Limb (tissue), 2 donors: Measurements from ENCODE around the gene FZD10.
A peak's percentile ranks its signal among the peaks of the same experiment; 100 is the strongest.

ENCODE experiments used
- DNase-seq, 2 donors: peaks; one replicate each; pipeline ENCODE4 v3.0.0-alpha.2; 2016; ENCODE audit errors: extremely low spot score in 2 of 2

Gene FZD10, protein sequence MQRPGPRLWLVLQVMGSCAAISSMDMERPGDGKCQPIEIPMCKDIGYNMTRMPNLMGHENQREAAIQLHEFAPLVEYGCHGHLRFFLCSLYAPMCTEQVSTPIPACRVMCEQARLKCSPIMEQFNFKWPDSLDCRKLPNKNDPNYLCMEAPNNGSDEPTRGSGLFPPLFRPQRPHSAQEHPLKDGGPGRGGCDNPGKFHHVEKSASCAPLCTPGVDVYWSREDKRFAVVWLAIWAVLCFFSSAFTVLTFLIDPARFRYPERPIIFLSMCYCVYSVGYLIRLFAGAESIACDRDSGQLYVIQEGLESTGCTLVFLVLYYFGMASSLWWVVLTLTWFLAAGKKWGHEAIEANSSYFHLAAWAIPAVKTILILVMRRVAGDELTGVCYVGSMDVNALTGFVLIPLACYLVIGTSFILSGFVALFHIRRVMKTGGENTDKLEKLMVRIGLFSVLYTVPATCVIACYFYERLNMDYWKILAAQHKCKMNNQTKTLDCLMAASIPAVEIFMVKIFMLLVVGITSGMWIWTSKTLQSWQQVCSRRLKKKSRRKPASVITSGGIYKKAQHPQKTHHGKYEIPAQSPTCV

GRCh38 chr12:130162267-130162666 is at the start of gene FZD10:
TSS of gene FZD10 (plus strand) at chr12:130162464. CDS start at chr12:130162943, 479 bp downstream.
- peak; percentile 58 to 87 for DNase-seq

- DNase-seq = no peak
Observed at GRCh38 chr12:130114952-130115351, 47.3 kb upstream of the FZD10 start.

- DNase-seq = no peak
Observed at GRCh38 chr12:130115646-130116045, 46.6 kb upstream of the FZD10 start.

DNA sequence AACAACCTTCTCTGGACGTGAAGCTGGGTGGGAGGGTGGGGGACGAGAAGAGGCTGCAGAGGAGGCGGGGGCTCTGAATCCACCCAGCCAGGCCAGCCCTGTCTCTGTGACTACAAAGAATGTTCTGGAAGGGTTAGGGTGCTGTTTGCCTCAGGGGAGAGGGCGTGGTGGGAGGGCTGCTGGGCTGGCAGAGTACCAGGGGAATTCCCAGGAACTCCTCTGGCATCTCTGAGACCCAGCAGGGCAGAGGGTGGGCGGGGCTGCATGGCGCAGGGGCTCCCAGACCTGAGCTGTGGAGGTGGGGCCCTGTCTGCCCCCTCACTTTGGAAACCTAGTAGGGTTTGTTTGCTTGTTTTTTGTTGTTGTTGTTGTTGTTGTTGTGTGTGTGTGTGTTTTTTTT is 45.5 kb upstream of the FZD10 start:
- DNase-seq = no peak

GRCh38 chr12:130117233-130117632 is 45.0 kb upstream of the FZD10 start:
- no peak for DNase-seq

DNA sequence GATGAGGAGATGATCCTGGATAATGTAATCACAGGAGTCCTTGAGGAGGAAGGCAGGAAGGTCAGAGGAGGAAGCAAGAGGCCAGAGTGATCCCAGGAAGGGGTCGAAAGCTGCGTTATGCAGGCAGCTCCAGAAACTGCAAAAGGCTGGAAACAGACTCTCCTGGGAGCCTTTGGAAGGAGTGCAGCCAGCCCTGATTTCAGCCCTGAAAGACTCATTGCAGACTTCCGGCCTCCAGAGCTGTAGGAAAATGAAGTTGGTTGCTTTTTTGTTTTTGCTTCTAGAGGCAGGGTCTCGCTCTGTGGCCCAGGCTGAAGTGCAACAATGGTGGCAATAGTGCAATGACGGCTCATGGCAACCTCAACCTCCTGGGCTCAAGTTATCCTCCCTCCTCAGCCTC is 44.6 kb upstream of the FZD10 start:
- DNase-seq = no peak

- no peak for DNase-seq
Observed at GRCh38 chr12:130118181-130118580, 44.1 kb upstream of the FZD10 start.

- DNase-seq = no peak
Observed at GRCh38 chr12:130119241-130119861, 42.9 kb upstream of the FZD10 start.

DNA sequence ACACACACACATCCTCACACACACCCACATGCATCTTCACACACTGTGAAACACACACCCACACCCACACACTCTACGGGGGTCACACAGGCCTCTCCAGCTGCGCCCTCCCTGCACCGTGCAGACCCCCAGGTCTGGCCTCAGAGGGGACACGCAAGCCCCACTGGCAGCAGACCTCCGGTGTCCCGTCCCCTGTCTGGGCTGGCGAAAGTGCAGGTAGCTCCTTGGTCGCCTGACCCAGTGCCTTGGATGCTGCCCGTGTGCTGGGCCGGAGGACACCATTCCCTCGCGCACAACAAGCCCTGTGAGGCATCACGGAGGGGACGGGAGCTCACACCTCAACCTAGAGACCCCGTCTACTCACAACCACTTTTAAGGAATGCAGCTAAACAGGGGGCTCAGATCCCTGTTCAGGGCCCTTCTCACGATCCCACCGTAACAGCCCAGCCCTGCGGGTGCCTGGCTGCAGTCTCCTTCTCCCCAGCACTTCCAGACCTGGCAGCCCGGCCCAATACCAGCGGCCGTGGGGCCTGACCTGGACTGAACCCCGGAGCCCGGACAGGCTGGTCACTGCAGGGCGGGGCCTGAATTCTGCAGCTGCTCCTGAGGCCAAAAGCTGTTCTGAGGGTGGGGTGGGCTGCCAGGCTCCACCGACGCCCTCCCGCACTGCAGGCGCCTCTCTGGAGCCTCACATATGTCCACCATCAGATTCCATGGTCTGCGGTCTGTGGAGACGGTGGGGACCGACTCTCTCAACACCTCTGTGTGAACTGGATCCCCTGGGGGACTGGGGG is 42.1 kb upstream of the FZD10 start:
- no peak for DNase-seq

GRCh38 chr12:130121226-130122000 is 40.9 kb upstream of the FZD10 start:
- no peak for DNase-seq

GRCh38 chr12:130122356-130122755 is 39.9 kb upstream of the FZD10 start:
- DNase-seq = no peak

DNA sequence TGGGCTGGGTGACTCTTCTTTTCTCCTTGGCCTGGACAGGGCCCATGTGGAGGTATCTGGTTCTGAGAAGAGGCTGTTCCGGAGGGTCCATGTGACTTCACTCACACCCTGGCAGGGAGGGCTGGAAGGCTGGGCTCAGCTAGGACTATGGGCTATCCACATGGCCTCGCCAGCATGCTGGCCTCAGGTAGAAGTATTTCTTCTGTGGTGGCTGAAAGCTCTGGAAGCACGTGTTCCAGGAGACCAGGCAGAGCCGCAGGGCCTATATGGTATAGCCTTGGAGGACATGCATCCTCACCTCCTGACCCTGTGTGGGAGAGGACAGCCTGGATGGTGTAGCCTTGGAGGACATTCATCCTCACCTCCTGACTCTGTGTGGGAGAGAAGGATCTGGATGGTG is 38.2 kb upstream of the FZD10 start:
- no peak for DNase-seq

DNA sequence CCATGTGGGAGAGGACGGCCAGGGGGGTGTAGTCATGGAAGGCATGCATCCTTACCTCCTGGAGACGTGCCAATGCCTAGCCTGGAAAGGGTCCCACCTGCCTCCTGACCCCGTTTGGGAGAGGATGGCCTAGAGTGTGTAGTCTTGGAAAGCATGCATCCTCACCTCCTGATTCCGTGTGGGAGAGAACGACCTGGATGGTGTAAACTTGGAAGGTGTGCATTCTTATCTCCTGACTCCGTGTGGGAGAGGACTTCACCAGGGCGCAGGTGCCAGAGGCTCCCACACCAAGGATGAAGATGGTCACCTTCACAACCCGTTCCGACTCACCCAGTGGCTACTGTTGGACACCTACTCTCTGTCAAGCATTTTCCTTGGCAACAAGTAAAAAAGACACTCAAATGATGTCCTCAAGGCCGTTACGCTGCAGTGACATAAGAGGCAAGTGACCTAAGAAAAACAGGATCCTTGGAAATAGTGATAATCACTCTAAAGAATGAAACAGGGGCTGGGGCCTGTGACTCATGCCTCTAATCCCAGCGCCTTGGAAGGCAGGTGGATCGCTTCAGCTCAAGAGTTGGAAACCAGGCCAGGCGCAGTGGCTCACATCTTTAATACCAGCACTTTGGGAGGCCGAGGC is 37.5 kb upstream of the FZD10 start:
- no peak for DNase-seq

GRCh38 chr12:130126023-130126432 is 36.2 kb upstream of the FZD10 start:
- no peak for DNase-seq

- DNase-seq = no peak
Observed at GRCh38 chr12:130127532-130127911, 34.7 kb upstream of the FZD10 start.

DNA sequence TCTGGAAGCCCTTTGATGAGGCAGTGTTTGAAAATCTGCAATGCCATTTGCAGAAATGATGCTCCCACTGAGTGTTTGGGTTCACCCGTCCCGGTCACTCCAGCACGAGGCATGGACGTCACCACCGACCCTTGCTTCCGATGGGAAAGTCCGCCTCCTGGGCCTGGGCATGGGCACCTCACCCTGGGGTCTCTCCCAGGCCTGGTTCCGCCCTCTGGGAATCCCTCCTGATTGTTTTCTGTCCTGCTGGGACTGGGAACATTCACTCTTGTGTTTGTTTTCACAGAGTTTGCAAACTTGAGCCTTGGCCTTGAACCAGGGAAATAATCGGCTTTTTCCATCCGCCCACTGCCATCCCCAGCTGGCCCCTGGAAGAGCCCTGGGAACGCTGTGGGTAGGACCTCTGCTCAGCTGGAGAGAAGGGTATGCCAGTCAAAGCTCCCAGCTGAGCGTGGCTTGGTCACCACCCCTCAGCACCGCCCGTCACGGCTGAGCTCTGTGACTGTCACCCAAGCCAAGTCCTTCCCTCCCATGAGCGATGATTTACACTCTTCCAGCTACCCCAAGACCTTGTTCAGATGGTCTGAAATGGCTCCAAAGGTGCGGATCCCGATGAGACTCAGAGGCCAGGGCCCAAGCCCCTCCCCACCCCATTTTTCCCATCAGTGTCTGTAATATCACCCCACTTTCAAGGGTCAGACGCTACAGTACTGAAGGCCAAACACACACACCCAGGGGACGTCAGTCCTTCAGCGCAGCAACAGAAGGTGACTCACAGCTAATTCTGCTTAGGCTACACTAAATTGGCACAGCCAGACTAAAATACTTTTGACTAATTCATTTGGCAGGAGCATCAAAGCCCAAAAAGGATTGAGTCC is 34.1 kb upstream of the FZD10 start:
- DNase-seq = no peak

GRCh38 chr12:130128790-130129735 is 33.2 kb upstream of the FZD10 start:
- DNase-seq = no peak

- no peak for DNase-seq
Observed at GRCh38 chr12:130130346-130130745, 31.9 kb upstream of the FZD10 start.

GRCh38 chr12:130131025-130131424 is 31.2 kb upstream of the FZD10 start:
- DNase-seq = no peak
